Epithelial cell of proximal tubule (primary cell): ENCODE data around the gene FAM3D. TPM values are rescaled to one million over a fixed set of nuclear protein-coding genes. Genes with fewer than 3 reads are reported as not detected.
"Not testable (repeated sequence)": the region's sequence is repeated elsewhere in the genome, so short reads cannot be mapped to it uniquely, and the experiment has no call there.

Experiments
- DNase-seq: peaks from one replicate; pipeline ENCODE4 v3.0.0-alpha.2; 2011; ENCODE audit warnings: low read depth
- H3K4me3 ChIP-seq: 2 replicates; pipeline ENCODE4 v1.5.1; 2011; ENCODE audit warnings: low read depth, mild to moderate bottlenecking, low read length
- total RNA-seq: library from RNA; depleted of rRNA; stranded (reverse); fragments of >200 nt; gene quantifications from 2 replicates; pipeline ENCODE4 v1.2.3, GENCODE V29; 2015
- TF ChIP-seq, protein P1 (sequence below): conservative IDR thresholded peaks from 2 replicates; pipeline ENCODE4 v1.5.1; 2012; ENCODE audit warnings: low read depth, mild to moderate bottlenecking, low read length

FAM3D gene
- total RNA-seq, 1 donor from 2014 or later, result not detected

DNA sequence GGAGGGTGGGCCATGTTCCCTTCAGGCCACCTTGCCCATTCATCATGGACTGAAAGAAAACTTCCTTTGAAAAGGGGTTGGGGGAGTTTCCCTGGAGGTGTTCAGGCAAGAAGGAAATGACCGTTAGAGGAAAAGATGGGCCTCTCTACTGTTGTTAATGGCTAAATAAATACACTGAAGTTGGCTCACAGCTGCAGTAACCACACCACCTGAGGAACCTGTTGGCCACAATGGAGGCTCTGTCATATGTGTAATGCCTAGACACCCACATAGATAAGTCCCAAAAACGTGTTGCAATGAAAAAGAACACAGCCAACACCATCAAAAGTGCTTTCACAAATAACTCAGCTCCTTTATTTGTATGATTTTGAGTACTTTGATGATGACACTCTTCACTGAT is 38.2 kb upstream of the FAM3D start:
- TF ChIP-seq, protein P1, sequence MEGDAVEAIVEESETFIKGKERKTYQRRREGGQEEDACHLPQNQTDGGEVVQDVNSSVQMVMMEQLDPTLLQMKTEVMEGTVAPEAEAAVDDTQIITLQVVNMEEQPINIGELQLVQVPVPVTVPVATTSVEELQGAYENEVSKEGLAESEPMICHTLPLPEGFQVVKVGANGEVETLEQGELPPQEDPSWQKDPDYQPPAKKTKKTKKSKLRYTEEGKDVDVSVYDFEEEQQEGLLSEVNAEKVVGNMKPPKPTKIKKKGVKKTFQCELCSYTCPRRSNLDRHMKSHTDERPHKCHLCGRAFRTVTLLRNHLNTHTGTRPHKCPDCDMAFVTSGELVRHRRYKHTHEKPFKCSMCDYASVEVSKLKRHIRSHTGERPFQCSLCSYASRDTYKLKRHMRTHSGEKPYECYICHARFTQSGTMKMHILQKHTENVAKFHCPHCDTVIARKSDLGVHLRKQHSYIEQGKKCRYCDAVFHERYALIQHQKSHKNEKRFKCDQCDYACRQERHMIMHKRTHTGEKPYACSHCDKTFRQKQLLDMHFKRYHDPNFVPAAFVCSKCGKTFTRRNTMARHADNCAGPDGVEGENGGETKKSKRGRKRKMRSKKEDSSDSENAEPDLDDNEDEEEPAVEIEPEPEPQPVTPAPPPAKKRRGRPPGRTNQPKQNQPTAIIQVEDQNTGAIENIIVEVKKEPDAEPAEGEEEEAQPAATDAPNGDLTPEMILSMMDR, result no peak
- H3K4me3 ChIP-seq, result no peak overlapping the region
- no peak for DNase-seq

DNA sequence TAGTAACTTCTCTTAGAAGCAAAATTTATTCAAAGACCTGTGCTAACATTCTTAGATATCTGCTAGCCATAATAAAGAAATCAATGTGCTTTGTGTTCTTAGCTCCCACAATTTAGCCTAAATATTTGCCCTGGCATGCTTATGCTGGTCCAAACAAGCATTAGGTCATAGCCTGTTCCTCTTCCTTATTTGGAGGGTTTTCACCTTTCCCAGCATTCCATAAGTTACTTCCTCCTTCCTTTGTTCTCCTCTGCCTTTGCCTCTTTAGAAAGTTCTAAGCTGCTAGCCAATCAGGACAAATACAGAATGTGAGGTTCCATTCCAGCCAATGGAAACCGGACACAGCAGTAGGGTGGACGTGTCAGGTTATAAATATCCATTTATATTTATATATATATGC is 37.7 kb upstream of the FAM3D start:
- H3K4me3 ChIP-seq, DNase-seq: not testable (repeated sequence)

DNA sequence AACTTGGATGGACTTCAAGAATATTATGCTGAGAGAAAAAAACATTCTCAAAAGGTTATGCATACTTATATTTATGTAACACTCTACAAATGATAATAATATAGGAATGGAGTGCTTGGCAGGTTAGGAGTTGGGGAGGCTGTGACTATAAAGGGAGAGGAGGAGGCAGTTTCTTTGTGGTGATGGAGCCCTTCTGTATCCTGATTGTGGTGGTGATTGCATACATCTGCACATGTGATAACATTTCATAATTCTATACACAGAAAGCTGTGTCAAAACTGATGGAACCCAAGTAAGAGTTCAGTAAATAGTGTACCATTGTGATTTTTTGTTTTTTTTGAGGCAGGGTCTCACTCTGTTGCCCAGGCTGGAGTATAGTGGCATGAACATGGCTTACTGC is 31.7 kb upstream of the FAM3D start:
- DNase-seq, result no peak
- TF ChIP-seq, protein P1, result no peak
- no peak overlapping the region for H3K4me3 ChIP-seq

DNA sequence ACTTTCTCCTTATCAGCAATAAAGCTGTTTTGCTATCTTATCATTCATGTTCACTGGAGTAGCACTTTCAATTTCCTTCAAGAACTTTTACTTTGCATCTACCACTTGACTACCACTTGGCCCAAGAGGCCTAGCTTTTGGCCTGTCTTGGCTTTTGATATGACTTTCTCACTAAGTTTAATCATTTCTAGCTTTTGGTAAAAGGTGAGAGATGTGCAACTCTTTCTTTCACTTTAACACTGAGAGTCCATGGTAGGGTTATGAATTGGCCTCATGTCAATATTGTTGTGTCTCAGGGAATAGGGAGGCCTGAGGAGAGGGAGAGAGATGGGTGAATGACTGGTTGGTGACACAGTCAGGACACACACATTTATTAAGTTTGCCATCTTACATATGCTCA is 31.0 kb upstream of the FAM3D start:
- DNase-seq, result no peak
- TF ChIP-seq, protein P1, result no peak
- H3K4me3 ChIP-seq, result no peak overlapping the region

DNA sequence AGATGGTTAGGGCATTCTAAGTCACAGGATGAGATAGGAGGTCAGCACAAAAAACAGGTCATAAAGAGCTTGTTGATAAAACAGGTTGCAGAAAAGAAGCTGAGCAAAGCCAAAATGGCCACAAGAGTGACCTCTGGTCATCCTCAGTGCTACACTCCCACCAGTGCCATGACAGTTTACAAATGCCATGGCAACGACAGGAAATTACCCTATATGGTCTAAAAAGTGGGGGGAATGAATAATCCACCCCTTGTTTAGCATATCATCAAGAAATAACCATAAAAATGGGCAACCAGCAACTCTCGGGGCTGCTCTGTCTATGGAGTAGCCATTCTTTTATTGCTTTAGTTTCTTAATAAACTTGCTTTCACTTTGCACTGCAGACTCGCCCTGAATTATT is 30.2 kb upstream of the FAM3D start:
- DNase-seq, H3K4me3 ChIP-seq: not testable (repeated sequence)

DNA sequence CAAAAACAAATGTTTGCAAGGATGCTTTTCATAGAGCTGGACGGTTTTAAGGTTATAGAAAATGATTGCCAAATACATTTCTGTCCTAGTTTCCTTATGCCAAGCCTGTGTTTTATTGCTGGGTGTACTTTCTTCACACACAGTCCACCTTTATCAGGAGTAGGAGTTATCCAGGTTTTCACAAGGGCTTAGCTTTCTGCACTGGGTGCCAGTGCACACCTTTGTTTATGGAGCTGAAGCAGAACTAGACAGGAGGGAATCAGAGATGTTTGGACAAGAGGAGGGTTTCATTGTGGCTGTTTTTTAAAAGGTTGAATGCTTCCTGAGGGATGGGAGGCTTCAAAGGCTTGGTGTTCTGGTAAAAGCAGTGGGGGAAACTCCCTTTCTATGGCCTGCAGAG is 29.5 kb upstream of the FAM3D start:
- TF ChIP-seq, protein P1, result no peak
- no peak overlapping the region for H3K4me3 ChIP-seq
- no peak for DNase-seq

DNA sequence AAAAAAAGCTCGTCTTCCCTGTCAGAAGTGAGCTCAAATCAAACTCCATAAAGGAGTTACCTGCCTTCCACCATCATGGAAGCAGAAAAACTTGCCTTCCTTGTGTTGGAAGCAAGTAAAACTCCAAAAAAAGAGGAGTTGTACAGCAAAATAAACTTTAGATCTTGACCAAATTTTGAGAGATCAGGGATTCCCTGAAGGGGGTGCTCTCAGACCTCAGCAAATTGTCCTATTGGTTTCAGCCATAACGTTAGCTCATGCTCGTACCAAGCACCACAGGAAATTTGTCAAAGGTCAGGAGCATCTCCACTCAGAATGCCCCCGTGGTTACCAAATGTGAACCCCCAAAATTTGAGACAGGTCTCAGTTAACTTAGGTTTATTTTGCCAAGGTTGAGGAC is 28.7 kb upstream of the FAM3D start:
- DNase-seq, H3K4me3 ChIP-seq: not testable (repeated sequence)

DNA sequence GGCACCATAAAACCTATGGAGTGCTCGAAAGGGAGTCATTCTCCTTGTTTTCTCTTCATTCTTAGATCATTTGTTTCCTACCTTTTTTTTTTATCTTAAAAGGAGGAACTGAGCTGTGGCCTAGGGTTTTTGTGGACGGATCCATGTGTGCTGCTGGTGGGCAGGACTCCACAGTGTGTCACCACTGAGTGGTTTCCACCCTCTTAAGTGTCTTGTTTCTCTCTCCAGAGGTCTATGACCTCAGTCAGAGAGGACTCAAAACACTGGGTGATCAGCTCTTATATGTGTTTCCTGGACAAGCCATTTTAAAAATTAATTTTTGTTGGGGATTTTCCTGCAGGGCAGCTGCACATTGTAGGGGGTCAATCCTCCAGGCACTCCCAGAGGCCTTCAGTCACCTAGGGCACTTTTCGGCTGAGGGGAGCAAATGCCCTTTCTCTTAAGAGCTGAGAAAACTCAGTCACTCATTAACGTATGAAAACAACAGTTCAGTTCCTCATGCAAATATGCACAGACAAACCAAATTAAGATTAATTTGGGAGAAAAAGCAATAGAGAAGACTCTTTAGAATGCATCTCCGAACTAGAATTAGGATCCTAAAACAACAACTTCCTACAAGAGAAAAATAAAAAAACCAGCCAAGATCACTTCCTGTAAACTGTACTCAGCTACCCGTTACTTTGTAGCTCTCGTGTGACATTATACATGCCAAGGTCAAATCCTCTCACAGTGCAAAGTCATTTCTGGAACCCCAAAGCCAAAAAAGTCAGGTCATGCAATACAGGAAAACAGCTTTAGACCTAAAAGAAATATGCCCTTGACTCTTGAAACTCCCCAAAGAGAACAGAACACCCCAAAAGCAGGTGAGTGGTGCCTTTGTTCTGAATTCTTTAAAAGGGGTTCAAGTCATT is 27.6 kb upstream of the FAM3D start:
- TF ChIP-seq, protein P1, result no peak
- DNase-seq, result no peak

More for the DNA sequence above, 27.6 kb upstream of the FAM3D start:
- H3K4me3 ChIP-seq, result no peak overlapping the region
